Endothelial cell of umbilical vein (primary cell): Measurements from ENCODE around the gene IL4I1. TPM values are rescaled to one million over a fixed set of nuclear protein-coding genes. Genes with fewer than 3 reads are reported as not detected.

ENCODE experiments used
- BruUV-seq: library from RNA; stranded (reverse); fragments of 400-500 nt; replicated peaks from 2 replicates; lab custom pipeline; 2021; lab: Mats Ljungman, UMichigan
- CTCF ChIA-PET: fragments of 300-600, 350-600 bp; sonication (Branson Sonifier 250); formaldehyde crosslinking; loops from one replicate; lab custom pipeline; 2021; ENCODE audit warnings: antibody characterized with exemption, inconsistent platforms; lab: Charles Lee
- POLR2A ChIA-PET: fragments of 300-600, 350-600 bp; sonication (Branson Sonifier 250); formaldehyde crosslinking; loops from one replicate; lab custom pipeline; 2021; ENCODE audit warnings: antibody characterized with exemption, inconsistent platforms; lab: Charles Lee
- DNase-seq: peaks from one replicate; pipeline ENCODE4 v3.0.0-alpha.2; 2011; ENCODE audit warnings: low read depth, low spot score
- FAIRE-seq: peaks from 2 replicates; lab custom pipeline; 2011; peaks lifted over from hg19 to GRCh38; lab: Jason Lieb, UNC
- H2AFZ ChIP-seq: 2 replicates; pipeline ENCODE4 v1.6.0; 2012; ENCODE audit warnings: low read depth, low read length, control low read depth, inconsistent platforms
- H3K27ac ChIP-seq: 2 replicates; pipeline ENCODE4 v1.5.1; 2011; ENCODE audit warnings: low read depth, mild to moderate bottlenecking, control low read depth, low read length, moderate library complexity; ENCODE audit not compliant: insufficient read depth
- H3K27me3 ChIP-seq, 2 experiments: 2 replicates each; pipeline versions ENCODE4 v1.6.0 to v1.6.1; 2011; ENCODE audit warnings: low read length in 2 of 2, mixed read lengths in 1 of 2; ENCODE audit not compliant: control insufficient read depth in 2 of 2, insufficient read depth in 2 of 2
- H3K36me3 ChIP-seq, 2 experiments: 2 replicates in 1 of 2; 3 replicates in 1 of 2; pipeline ENCODE4 v1.5.1; 2011; ENCODE audit warnings: low read length in 2 of 2, mild to moderate bottlenecking in 1 of 2, moderate library complexity in 1 of 2; ENCODE audit not compliant: control insufficient read depth in 2 of 2, insufficient read depth in 2 of 2; ENCODE audit errors: extremely low read depth in 1 of 2
- H3K4me1 ChIP-seq: 3 replicates; pipeline ENCODE4 v1.5.1; 2011; ENCODE audit warnings: mild to moderate bottlenecking, low read length; ENCODE audit not compliant: control insufficient read depth, insufficient read depth; ENCODE audit errors: extremely low read depth
- H3K4me2 ChIP-seq: 2 replicates; pipeline ENCODE4 v1.6.1; 2011; ENCODE audit warnings: low read length, control low read depth, mixed read lengths; ENCODE audit not compliant: insufficient read depth
- H3K4me3 ChIP-seq, 3 experiments: fragments of 200-600 bp in 1 of 3; sonication (generic), shearing (Covaris generic) in 1 of 3; replicated peaks in 1 of 3; 2 replicates each; pipeline ENCODE4 v1.5.1; 2011 to 2016; ENCODE audit warnings: control low read depth in 3 of 3, low read length in 3 of 3, mild to moderate bottlenecking in 2 of 3, inconsistent platforms in 1 of 3, low read depth in 1 of 3, moderate library complexity in 1 of 3; ENCODE audit not compliant: insufficient read depth in 1 of 3
- H3K79me2 ChIP-seq: 2 replicates; pipeline ENCODE4 v1.6.0; 2012; ENCODE audit warnings: low read length, inconsistent platforms; ENCODE audit not compliant: control insufficient read depth, insufficient read depth
- H3K9ac ChIP-seq: replicated peaks from 2 replicates; pipeline ENCODE3; 2011; ENCODE audit warnings: low read length, control low read depth; ENCODE audit not compliant: insufficient read depth; ENCODE audit errors: extremely low read depth
- H3K9me1 ChIP-seq: replicated peaks from 3 replicates; pipeline ENCODE4 v1.6.0; 2011; ENCODE audit warnings: mild to moderate bottlenecking, low read length; ENCODE audit not compliant: control insufficient read depth, insufficient read depth; ENCODE audit errors: extremely low read depth
- H3K9me3 ChIP-seq: replicated peaks from 2 replicates; pipeline ENCODE4 v1.5.1; 2012; ENCODE audit warnings: low read length, inconsistent platforms; ENCODE audit not compliant: control insufficient read depth, insufficient read depth
- H4K20me1 ChIP-seq: replicated peaks from 2 replicates; pipeline ENCODE3; 2011; ENCODE audit warnings: mild to moderate bottlenecking, low read length; ENCODE audit not compliant: control insufficient read depth, insufficient read depth; ENCODE audit errors: extremely low read depth
- EZH2 ChIP-seq: IDR thresholded peaks from 2 replicates; pipeline ENCODE4 v1.6.1; 2012; ENCODE audit warnings: borderline replicate concordance, low read depth, mild to moderate bottlenecking, moderate library complexity, low read length, inconsistent platforms; ENCODE audit not compliant: severe bottlenecking
- GATA2 ChIP-seq: IDR thresholded peaks from 2 replicates; pipeline ENCODE4 v1.7.0; 2011; ENCODE audit warnings: low read depth, mild to moderate bottlenecking, moderate library complexity, mixed read lengths, low read length; ENCODE audit not compliant: insufficient read length, insufficient read depth
- JUN ChIP-seq: IDR thresholded peaks from 2 replicates; pipeline ENCODE4 v1.6.1; 2011; ENCODE audit warnings: borderline replicate concordance, low read depth; ENCODE audit not compliant: insufficient read length, insufficient read depth
- MYC ChIP-seq: IDR thresholded peaks from one replicate; pipeline ENCODE4 v1.6.1; 2011; ENCODE audit warnings: mild to moderate bottlenecking, low read depth, low read length
- POLR2A ChIP-seq: IDR thresholded peaks from 2 replicates; pipeline ENCODE4 v1.6.1; 2012; ENCODE audit warnings: low read depth, mild to moderate bottlenecking, control low read depth, low read length
- POLR2AphosphoS5 ChIP-seq: IDR thresholded peaks from 2 replicates; pipeline ENCODE4 v1.6.1; 2012; ENCODE audit warnings: low read depth, mild to moderate bottlenecking, control low read depth, low read length, moderate library complexity; ENCODE audit not compliant: insufficient read depth
- dilution Hi-C: fragments of 300-500 bp; cut with MboI; formaldehyde crosslinking; loops from one replicate; pipeline ENCODE4 v1.15.0; 2019; ENCODE audit warnings: low sequenced_read_pairs; ENCODE audit not compliant: extremely low pct_ligation_motif_present
- intact Hi-C: fragments of 100-400 bp; cut with micrococcal nuclease; formaldehyde crosslinking; loops from one replicate; pipeline ENCODE4 v1.10.0; 2022
- polyA plus RNA-seq, 4 experiments: library from polyadenylated mRNA; depleted of rRNA in 3 of 4; stranded (reverse) in 3 of 4; unstranded in 1 of 4; fragments of >200 nt; gene quantifications; 2 replicates each; pipeline versions ENCODE4 v1.2.1 to v1.2.3, GENCODE V29; 2011 to 2012; ENCODE audit warnings: missing spikeins in 1 of 4
- total RNA-seq: library from RNA; stranded (reverse); gene quantifications from 2 replicates; pipeline ENCODE4 v1.2.3, GENCODE V29; 2021

IL4I1 gene
- total and polyA plus RNA-seq, 2 donors (not counting 3 experiments of a cell fraction or from before 2014, with no cell fraction given): 5.0 to 5.6 TPM

- DNase-seq (no peak), FAIRE-seq (no peak)
- H2AFZ ChIP-seq: no peak overlapping the region
- peaks cover 2 to 55% of the 10 kb centered on the region in 2 experiments for H3K36me3 ChIP-seq
- no peak overlapping the region for H3K27ac ChIP-seq
- H3K9ac ChIP-seq: no peak overlapping the region
- no peak overlapping the region for H3K4me3 ChIP-seq
- peaks cover 22% of the 10 kb centered on the region for H3K4me1 ChIP-seq
- intact Hi-C loops (no loop called here), dilution Hi-C loops (no loop called here)
- no peaks in the 10 kb centered on the region for H3K9me3 ChIP-seq
- peaks cover 19% of the 10 kb centered on the region for H3K79me2 ChIP-seq
- H3K9me1 ChIP-seq: no peaks in the 10 kb centered on the region
- no peaks in the 10 kb centered on the region for H3K27me3 ChIP-seq
- ChIA-PET CTCF (no interaction called here), POLR2A (interaction anchor here (1.6 kb wide), 1 partner anchor 12 kb away, joined by 4 read pairs; no protein-coding TSS in a partner anchor)
- TF ChIP-seq POLR2AphosphoS5 (peak; percentile 20), POLR2A (no peak), EZH2 (no peak)
- BruUV-seq: no TSS peak
- no peak overlapping the region for H3K4me2 ChIP-seq
- H4K20me1 ChIP-seq: no peaks in the 10 kb centered on the region
Observed at GRCh38 chr19:49857061-49857837, 39.4 kb downstream of the IL4I1 start.

GRCh38 chr19:49856574-49857021 is 40.1 kb downstream of the IL4I1 start:
- FAIRE-seq: no peak
- dilution Hi-C loops (no loop called here), intact Hi-C loops (no loop called here)
- Histone ChIP-seq H2AFZ (no peak overlapping the region), H3K9me3 (no peaks in the 10 kb centered on the region), H3K9ac (no peak overlapping the region), H3K9me1 (no peaks in the 10 kb centered on the region), H3K4me2 (no peak overlapping the region), H4K20me1 (no peaks in the 10 kb centered on the region), H3K36me3 (peaks cover 2 to 50% of the 10 kb centered on the region in 2 experiments), H3K79me2 (peaks cover 25% of the 10 kb centered on the region), H3K27ac (no peak overlapping the region), H3K4me1 (peaks cover 26% of the 10 kb centered on the region), H3K27me3 (no peaks in the 10 kb centered on the region), H3K4me3 (no peak overlapping the region)
- no TSS peak for BruUV-seq
- ChIA-PET CTCF (no interaction called here), POLR2A (interaction anchor here (1.6 kb wide), 1 partner anchor 13 kb away, joined by 4 read pairs; no protein-coding TSS in a partner anchor)
- TF ChIP-seq MYC (no peak), JUN (no peak), EZH2 (no peak), POLR2A (no peak), POLR2AphosphoS5 (no peak), GATA2 (no peak)
- no peak for DNase-seq
